K562 (cell line): Measurements from ENCODE around the gene LDAH.

Experiments used
- CREM ChIP-seq: IDR thresholded peaks from 2 replicates; pipeline ENCODE4 v1.6.1; 2014; ENCODE audit warnings: antibody characterized with exemption, low read depth
- ZFP36 ChIP-seq: fragments of 150-350 bp; IDR thresholded peaks from 2 replicates; pipeline ENCODE4 v1.6.1; 2018; ENCODE audit warnings: low read length, low read depth; ENCODE audit not compliant: partially characterized antibody

DNA sequence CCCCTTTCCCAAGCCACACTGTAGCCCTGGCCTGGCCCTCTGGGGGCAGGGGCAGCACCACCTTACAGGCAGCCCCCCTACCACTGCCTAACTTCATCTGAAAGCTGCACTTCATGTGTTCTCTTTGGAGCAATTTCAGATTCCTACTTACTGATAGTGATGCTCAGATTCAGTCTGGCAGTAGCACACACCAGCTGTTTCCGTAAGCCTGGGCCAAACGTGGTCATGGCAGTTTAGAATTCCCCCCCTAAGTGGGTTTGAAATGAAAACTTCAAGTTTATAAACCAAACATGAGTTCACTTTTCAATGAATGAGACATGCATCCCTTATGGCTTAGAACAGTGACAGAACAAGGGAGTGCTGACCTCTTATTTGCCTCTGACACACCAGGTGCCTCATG, 126.5 kb downstream of the LDAH start:
- TF ChIP-seq CREM, result no peak
- TF ChIP-seq ZFP36, result no peak
